Nephron (organoid): ENCODE results near the gene GPR39.

ENCODE experiments used
- H3K27ac Mint-ChIP-seq, 3 experiments: 2 replicates each; pipeline ENCODE4 v1.8.0; 2020; ENCODE audit warnings: mixed read lengths in 3 of 3, mild to moderate bottlenecking in 2 of 3, moderate library complexity in 1 of 3
- H3K27me3 Mint-ChIP-seq: 2 replicates; pipeline ENCODE4 v1.8.0; 2021; ENCODE audit warnings: low read depth, mild to moderate bottlenecking, moderate library complexity, mixed read lengths
- H3K36me3 Mint-ChIP-seq: 2 replicates; pipeline ENCODE4 v1.8.0; 2020; ENCODE audit warnings: low read depth, mixed read lengths
- H3K4me1 Mint-ChIP-seq: 2 replicates; pipeline ENCODE4 v1.8.0; 2020; ENCODE audit warnings: mixed read lengths
- H3K4me3 Mint-ChIP-seq, 3 experiments: 2 replicates each; pipeline ENCODE4 v1.8.0; 2020; ENCODE audit warnings: mild to moderate bottlenecking in 3 of 3, mixed read lengths in 3 of 3, moderate library complexity in 2 of 3
- H3K9me3 Mint-ChIP-seq: 2 replicates; pipeline ENCODE4 v1.8.0; 2020; ENCODE audit warnings: mixed read lengths
- CTCF ChIP-seq, 3 experiments: fragments of 200-600 bp; sonication (generic); IDR thresholded peaks; one replicate each; pipeline ENCODE4 v1.5.0; 2021; ENCODE audit warnings: antibody characterized with exemption in 3 of 3; ENCODE audit not compliant: unreplicated experiment in 3 of 3

GPR39 gene

GRCh38 chr2:132438691-132439090, 22.1 kb downstream of the GPR39 start:
- Mint-ChIP-seq H3K27ac (no peak overlapping the region), H3K4me1 (no peaks in the 10 kb centered on the region), H3K36me3 (no peaks in the 10 kb centered on the region), H3K9me3 (no peaks in the 10 kb centered on the region), H3K27me3 (no peaks in the 10 kb centered on the region), H3K4me3 (no peak overlapping the region)
- no peak for TF ChIP-seq CTCF (IDR thresholded peaks at IDR 0.05; ENCODE audit: unreplicated experiment in 3 of 3)

DNA sequence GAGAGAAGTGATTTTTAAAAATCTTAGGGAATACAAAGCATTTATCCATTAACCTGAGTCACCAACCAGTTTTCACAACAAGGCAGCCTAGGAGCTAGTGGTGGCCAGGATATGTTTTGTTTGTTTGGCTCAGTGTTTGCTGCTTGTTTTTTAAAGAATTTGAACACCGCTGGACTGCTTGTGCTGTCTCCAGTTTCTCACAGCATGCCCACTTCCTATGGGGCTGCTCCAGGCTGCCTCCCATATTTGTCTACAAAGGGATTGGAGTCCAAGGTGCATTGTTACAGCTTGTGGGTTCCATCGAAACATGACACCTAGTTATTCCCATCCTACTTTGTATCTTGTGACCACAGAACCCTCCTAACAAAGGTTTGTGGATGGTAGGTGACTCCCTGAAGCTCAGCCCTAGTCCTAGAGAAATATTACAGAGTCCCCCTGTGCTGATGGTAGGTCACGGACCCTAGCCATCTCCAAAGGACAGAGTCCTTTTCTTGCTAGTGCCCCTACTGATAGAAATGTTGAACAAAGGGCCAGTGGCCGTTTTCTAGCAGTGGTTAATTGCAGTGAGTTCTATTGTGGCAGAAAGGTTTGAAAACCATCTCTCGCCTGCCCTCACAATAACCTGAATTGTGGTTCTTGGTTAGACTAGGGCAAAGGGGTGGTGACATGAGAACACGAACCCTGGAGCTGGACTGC, 23.2 kb downstream of the GPR39 start:
- no peaks in the 10 kb centered on the region for H3K9me3 Mint-ChIP-seq
- TF ChIP-seq CTCF (IDR thresholded peaks at IDR 0.05; ENCODE audit: unreplicated experiment in 3 of 3), result no peak

DNA sequence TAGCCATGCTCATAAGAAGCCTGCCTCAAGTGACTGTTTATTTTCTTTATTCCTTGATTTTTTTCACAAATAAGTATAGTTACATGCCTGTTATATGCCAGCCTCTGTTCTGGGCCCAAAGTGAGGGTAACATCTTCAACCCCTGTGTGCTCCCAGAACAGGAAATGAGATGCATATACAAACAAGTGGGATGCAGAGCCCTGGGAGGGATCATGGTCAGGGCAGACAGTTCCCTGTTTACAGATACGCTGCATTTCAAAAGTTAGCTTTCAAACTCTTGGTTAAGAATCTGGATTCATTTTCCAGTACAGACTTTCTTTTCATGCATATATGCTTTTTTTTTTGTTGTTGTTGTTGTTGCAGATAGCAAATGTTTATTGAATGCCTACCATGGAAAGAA, 24.4 kb downstream of the GPR39 start:
- TF ChIP-seq CTCF (IDR thresholded peaks at IDR 0.05; ENCODE audit: unreplicated experiment in 3 of 3), result no peak
- H3K36me3 Mint-ChIP-seq, result no peaks in the 10 kb centered on the region
- no peaks in the 10 kb centered on the region for H3K27me3 Mint-ChIP-seq
- no peak overlapping the region for H3K27ac Mint-ChIP-seq
- no peak overlapping the region for H3K4me3 Mint-ChIP-seq
- no peaks in the 10 kb centered on the region for H3K9me3 Mint-ChIP-seq
- H3K4me1 Mint-ChIP-seq, result no peaks in the 10 kb centered on the region

More for the DNA sequence above, 23.2 kb downstream of the GPR39 start:
- H3K27ac Mint-ChIP-seq, result no peak overlapping the region
- no peaks in the 10 kb centered on the region for H3K27me3 Mint-ChIP-seq
- H3K36me3 Mint-ChIP-seq, result no peaks in the 10 kb centered on the region
- H3K4me3 Mint-ChIP-seq, result no peak overlapping the region
- no peaks in the 10 kb centered on the region for H3K4me1 Mint-ChIP-seq

DNA sequence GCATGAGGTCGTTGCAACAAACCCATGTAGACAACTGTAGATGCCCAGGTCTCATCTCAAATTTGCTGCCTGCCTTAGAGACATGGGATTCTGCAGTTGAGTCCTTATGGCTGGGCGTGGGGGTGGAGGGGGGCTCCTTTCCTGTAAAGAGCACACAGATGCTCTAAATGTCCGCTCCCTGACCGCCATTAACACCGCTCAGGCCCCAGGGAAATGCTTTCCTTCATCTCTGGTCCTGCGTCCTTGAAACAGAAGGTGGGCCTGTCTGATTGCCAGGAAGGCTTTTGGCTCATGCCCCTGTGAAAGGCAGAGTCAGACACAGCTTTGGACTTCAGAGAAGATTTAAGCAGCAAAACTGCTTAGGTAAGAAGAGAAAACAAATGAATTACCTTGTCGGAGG, 25.7 kb downstream of the GPR39 start:
- Mint-ChIP-seq H3K27ac (no peak overlapping the region), H3K36me3 (no peaks in the 10 kb centered on the region), H3K27me3 (no peaks in the 10 kb centered on the region), H3K9me3 (no peaks in the 10 kb centered on the region), H3K4me1 (no peaks in the 10 kb centered on the region), H3K4me3 (no peak overlapping the region)
- TF ChIP-seq CTCF (IDR thresholded peaks at IDR 0.05; ENCODE audit: unreplicated experiment in 3 of 3), result no peak

GRCh38 chr2:132443106-132443505, 26.5 kb downstream of the GPR39 start:
- TF ChIP-seq CTCF (IDR thresholded peaks at IDR 0.05; ENCODE audit: unreplicated experiment in 3 of 3), result no peak
- H3K27me3 Mint-ChIP-seq, result no peaks in the 10 kb centered on the region
- H3K27ac Mint-ChIP-seq, result no peak overlapping the region
- no peak overlapping the region for H3K4me3 Mint-ChIP-seq
- no peaks in the 10 kb centered on the region for H3K4me1 Mint-ChIP-seq
- H3K9me3 Mint-ChIP-seq, result no peaks in the 10 kb centered on the region
- no peaks in the 10 kb centered on the region for H3K36me3 Mint-ChIP-seq

DNA sequence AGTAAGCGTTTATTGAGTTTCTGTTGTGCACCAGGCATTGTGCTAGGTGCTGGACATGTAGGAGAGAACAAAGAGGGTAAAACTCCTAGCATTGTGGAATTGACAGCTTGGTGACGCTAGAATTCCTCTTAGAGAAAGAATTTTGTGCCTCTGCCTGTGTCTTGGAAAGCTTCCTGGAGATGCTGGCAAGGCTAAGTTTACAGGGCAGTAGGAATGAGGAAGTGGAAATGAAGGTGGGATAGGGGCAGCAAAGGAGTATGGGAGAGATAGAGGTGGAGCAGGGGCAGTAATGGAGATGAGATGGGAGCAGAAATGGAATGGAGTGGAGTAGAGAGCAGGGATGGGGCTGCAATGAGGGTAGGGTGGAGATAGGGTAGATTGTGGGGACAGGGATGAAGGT, 29.8 kb downstream of the GPR39 start:
- Mint-ChIP-seq H3K27ac (no peak overlapping the region), H3K36me3 (no peaks in the 10 kb centered on the region), H3K27me3 (no peaks in the 10 kb centered on the region), H3K4me3 (no peak overlapping the region), H3K9me3 (no peaks in the 10 kb centered on the region), H3K4me1 (no peaks in the 10 kb centered on the region)
- TF ChIP-seq CTCF (IDR thresholded peaks at IDR 0.05; ENCODE audit: unreplicated experiment in 3 of 3), result no peak
